Endothelial cell of umbilical vein (primary cell): ENCODE data around the gene PET100. TPM values are rescaled to one million over a fixed set of nuclear protein-coding genes. Genes with fewer than 3 reads are reported as not detected.

Source experiments
- BruUV-seq: library from RNA; stranded (reverse); fragments of 400-500 nt; replicated peaks from 2 replicates; lab custom pipeline; 2021; lab: Mats Ljungman, UMichigan
- CTCF ChIA-PET: fragments of 300-600, 350-600 bp; sonication (Branson Sonifier 250); formaldehyde crosslinking; loops from one replicate; lab custom pipeline; 2021; ENCODE audit warnings: antibody characterized with exemption, inconsistent platforms; lab: Charles Lee
- POLR2A ChIA-PET: fragments of 300-600, 350-600 bp; sonication (Branson Sonifier 250); formaldehyde crosslinking; loops from one replicate; lab custom pipeline; 2021; ENCODE audit warnings: antibody characterized with exemption, inconsistent platforms; lab: Charles Lee
- DNase-seq: peaks from one replicate; pipeline ENCODE4 v3.0.0-alpha.2; 2011; ENCODE audit warnings: low read depth, low spot score
- FAIRE-seq: peaks from 2 replicates; lab custom pipeline; 2011; peaks lifted over from hg19 to GRCh38; lab: Jason Lieb, UNC
- H2AFZ ChIP-seq: 2 replicates; pipeline ENCODE4 v1.6.0; 2012; ENCODE audit warnings: low read depth, low read length, control low read depth, inconsistent platforms
- H3K27ac ChIP-seq: 2 replicates; pipeline ENCODE4 v1.5.1; 2011; ENCODE audit warnings: low read depth, mild to moderate bottlenecking, control low read depth, low read length, moderate library complexity; ENCODE audit not compliant: insufficient read depth
- H3K27me3 ChIP-seq, 2 experiments: 2 replicates each; pipeline versions ENCODE4 v1.6.0 to v1.6.1; 2011; ENCODE audit warnings: low read length in 2 of 2, mixed read lengths in 1 of 2; ENCODE audit not compliant: control insufficient read depth in 2 of 2, insufficient read depth in 2 of 2
- H3K36me3 ChIP-seq, 2 experiments: 2 replicates in 1 of 2; 3 replicates in 1 of 2; pipeline ENCODE4 v1.5.1; 2011; ENCODE audit warnings: low read length in 2 of 2, mild to moderate bottlenecking in 1 of 2, moderate library complexity in 1 of 2; ENCODE audit not compliant: control insufficient read depth in 2 of 2, insufficient read depth in 2 of 2; ENCODE audit errors: extremely low read depth in 1 of 2
- H3K4me1 ChIP-seq: 3 replicates; pipeline ENCODE4 v1.5.1; 2011; ENCODE audit warnings: mild to moderate bottlenecking, low read length; ENCODE audit not compliant: control insufficient read depth, insufficient read depth; ENCODE audit errors: extremely low read depth
- H3K4me2 ChIP-seq: 2 replicates; pipeline ENCODE4 v1.6.1; 2011; ENCODE audit warnings: low read length, control low read depth, mixed read lengths; ENCODE audit not compliant: insufficient read depth
- H3K4me3 ChIP-seq, 3 experiments: fragments of 200-600 bp in 1 of 3; sonication (generic), shearing (Covaris generic) in 1 of 3; replicated peaks in 1 of 3; 2 replicates each; pipeline ENCODE4 v1.5.1; 2011 to 2016; ENCODE audit warnings: control low read depth in 3 of 3, low read length in 3 of 3, mild to moderate bottlenecking in 2 of 3, inconsistent platforms in 1 of 3, low read depth in 1 of 3, moderate library complexity in 1 of 3; ENCODE audit not compliant: insufficient read depth in 1 of 3
- H3K79me2 ChIP-seq: 2 replicates; pipeline ENCODE4 v1.6.0; 2012; ENCODE audit warnings: low read length, inconsistent platforms; ENCODE audit not compliant: control insufficient read depth, insufficient read depth
- H3K9ac ChIP-seq: replicated peaks from 2 replicates; pipeline ENCODE3; 2011; ENCODE audit warnings: low read length, control low read depth; ENCODE audit not compliant: insufficient read depth; ENCODE audit errors: extremely low read depth
- H3K9me1 ChIP-seq: replicated peaks from 3 replicates; pipeline ENCODE4 v1.6.0; 2011; ENCODE audit warnings: mild to moderate bottlenecking, low read length; ENCODE audit not compliant: control insufficient read depth, insufficient read depth; ENCODE audit errors: extremely low read depth
- H3K9me3 ChIP-seq: replicated peaks from 2 replicates; pipeline ENCODE4 v1.5.1; 2012; ENCODE audit warnings: low read length, inconsistent platforms; ENCODE audit not compliant: control insufficient read depth, insufficient read depth
- H4K20me1 ChIP-seq: replicated peaks from 2 replicates; pipeline ENCODE3; 2011; ENCODE audit warnings: mild to moderate bottlenecking, low read length; ENCODE audit not compliant: control insufficient read depth, insufficient read depth; ENCODE audit errors: extremely low read depth
- CTCF ChIP-seq, 2 donors: IDR thresholded peaks; 1 replicate in 1 of 2; 2 replicates in 1 of 2; pipeline ENCODE4 v1.5.1; 2011; ENCODE audit warnings: low read length in 2 of 2, mild to moderate bottlenecking in 2 of 2, moderate library complexity in 2 of 2, control low read depth in 1 of 2, inconsistent platforms in 1 of 2, low read depth in 1 of 2; ENCODE audit not compliant: insufficient read depth in 1 of 2; ENCODE audit errors: extremely low read depth in 1 of 2
- EZH2 ChIP-seq: IDR thresholded peaks from 2 replicates; pipeline ENCODE4 v1.6.1; 2012; ENCODE audit warnings: borderline replicate concordance, low read depth, mild to moderate bottlenecking, moderate library complexity, low read length, inconsistent platforms; ENCODE audit not compliant: severe bottlenecking
- FOS ChIP-seq: IDR thresholded peaks from 2 replicates; pipeline ENCODE4 v1.6.1; 2011; ENCODE audit warnings: mild to moderate bottlenecking, low read length, moderate library complexity, borderline replicate concordance; ENCODE audit not compliant: insufficient read depth
- GATA2 ChIP-seq: IDR thresholded peaks from 2 replicates; pipeline ENCODE4 v1.7.0; 2011; ENCODE audit warnings: low read depth, mild to moderate bottlenecking, moderate library complexity, mixed read lengths, low read length; ENCODE audit not compliant: insufficient read length, insufficient read depth
- JUN ChIP-seq: IDR thresholded peaks from 2 replicates; pipeline ENCODE4 v1.6.1; 2011; ENCODE audit warnings: borderline replicate concordance, low read depth; ENCODE audit not compliant: insufficient read length, insufficient read depth
- MAX ChIP-seq: IDR thresholded peaks from 2 replicates; pipeline ENCODE4 v1.6.1; 2011; ENCODE audit not compliant: insufficient read depth, insufficient read length
- MYC ChIP-seq: IDR thresholded peaks from one replicate; pipeline ENCODE4 v1.6.1; 2011; ENCODE audit warnings: mild to moderate bottlenecking, low read depth, low read length
- POLR2A ChIP-seq: IDR thresholded peaks from 2 replicates; pipeline ENCODE4 v1.6.1; 2012; ENCODE audit warnings: low read depth, mild to moderate bottlenecking, control low read depth, low read length
- POLR2AphosphoS5 ChIP-seq: IDR thresholded peaks from 2 replicates; pipeline ENCODE4 v1.6.1; 2012; ENCODE audit warnings: low read depth, mild to moderate bottlenecking, control low read depth, low read length, moderate library complexity; ENCODE audit not compliant: insufficient read depth
- dilution Hi-C: fragments of 300-500 bp; cut with MboI; formaldehyde crosslinking; loops from one replicate; pipeline ENCODE4 v1.15.0; 2019; ENCODE audit warnings: low sequenced_read_pairs; ENCODE audit not compliant: extremely low pct_ligation_motif_present
- intact Hi-C: fragments of 100-400 bp; cut with micrococcal nuclease; formaldehyde crosslinking; loops from one replicate; pipeline ENCODE4 v1.10.0; 2022
- polyA plus RNA-seq, 4 experiments: library from polyadenylated mRNA; depleted of rRNA in 3 of 4; stranded (reverse) in 3 of 4; unstranded in 1 of 4; fragments of >200 nt; gene quantifications; 2 replicates each; pipeline versions ENCODE4 v1.2.1 to v1.2.3, GENCODE V29; 2011 to 2012; ENCODE audit warnings: missing spikeins in 1 of 4
- total RNA-seq: library from RNA; stranded (reverse); gene quantifications from 2 replicates; pipeline ENCODE4 v1.2.3, GENCODE V29; 2021

PET100 gene
- total and polyA plus RNA-seq, 2 donors (not counting 3 experiments of a cell fraction or from before 2014, with no cell fraction given), result 55.0 to 172 TPM

- POLR2A ChIA-PET, result no interaction called here
- no TSS peak for BruUV-seq
- dilution Hi-C loops, result no loop called here
Measured at GRCh38 chr19:7620442-7621412, 8.9 kb upstream of the PET100 start.

More at GRCh38 chr19:7620442-7621412, 8.9 kb upstream of the PET100 start:
- Histone ChIP-seq H3K4me2 (no peak overlapping the region), H4K20me1 (no peaks in the 10 kb centered on the region), H3K4me3 (no peak overlapping the region), H3K9ac (no peak overlapping the region), H3K9me1 (no peaks in the 10 kb centered on the region), H3K27ac (no peak overlapping the region), H3K36me3 (peaks cover 2 to 32% of the 10 kb centered on the region in 2 experiments), H3K4me1 (no peaks in the 10 kb centered on the region), H3K79me2 (no peaks in the 10 kb centered on the region), H3K9me3 (no peaks in the 10 kb centered on the region), H2AFZ (no peak overlapping the region), H3K27me3 (no peaks in the 10 kb centered on the region)
- no peak for FAIRE-seq
- CTCF ChIA-PET, result no interaction called here
- DNase-seq, result no peak
- intact Hi-C loops, result no loop called here
- TF ChIP-seq POLR2AphosphoS5, result no peak
- no peak for TF ChIP-seq POLR2A
- no peak for TF ChIP-seq CTCF (IDR thresholded peaks at IDR 0.05; ENCODE audit: extremely low read depth in 1 of 2, insufficient read depth in 1 of 2, low read depth in 1 of 2, low read length in 2 of 2)
- no peak for TF ChIP-seq GATA2
- TF ChIP-seq MAX, result no peak
- TF ChIP-seq MYC, result no peak
- no peak for TF ChIP-seq JUN
- TF ChIP-seq EZH2, result no peak
- no peak for TF ChIP-seq FOS
